Psoas muscle (tissue), 8 donors: ENCODE measurements around the gene MRTFA. TPM values are rescaled to one million over a fixed set of nuclear protein-coding genes. Genes with fewer than 3 reads are reported as not detected.
"Not testable (repeated sequence)": the region's sequence is repeated elsewhere in the genome, so short reads cannot be mapped to it uniquely, and the experiment has no call there.

Experiments used
- ATAC-seq, 4 donors: fragments of 200-7000 bp; cut with Tn5 transposase; one replicate each; pipeline ENCODE4 v1.9.1; 2020; ENCODE audit warnings: moderate library complexity in 3 of 4, mild to moderate bottlenecking in 2 of 4
- DNase-seq, 2 donors: peaks; one replicate each; pipeline ENCODE4 v3.0.0-alpha.2; 2020
- H3K27ac ChIP-seq: fragments of 200-600 bp; one replicate; pipeline ENCODE4 v1.8.0; 2022
- H3K27me3 ChIP-seq, 3 donors: fragments of 200-600 bp in 1 of 3; one replicate each; pipeline versions ENCODE4 v1.6.1 to v1.8.0; 2013 to 2022; ENCODE audit warnings: low read length in 2 of 3, mild to moderate bottlenecking in 2 of 3, moderate library complexity in 1 of 3; ENCODE audit not compliant: insufficient read depth in 3 of 3
- H3K36me3 ChIP-seq, 2 donors: fragments of 200-600 bp in 1 of 2; one replicate each; pipeline versions ENCODE4 v1.6.1 to v1.8.0; 2013 to 2022; ENCODE audit warnings: low read depth in 1 of 2, mild to moderate bottlenecking in 1 of 2, moderate library complexity in 1 of 2; ENCODE audit not compliant: insufficient read depth in 1 of 2
- H3K4me1 ChIP-seq: fragments of 200-600 bp; one replicate; pipeline ENCODE4 v1.8.0; 2022
- H3K4me3 ChIP-seq: fragments of 200-600 bp; one replicate; pipeline ENCODE4 v1.8.0; 2022; ENCODE audit warnings: mild to moderate bottlenecking
- H3K9me3 ChIP-seq: fragments of 200-600 bp; one replicate; pipeline ENCODE4 v1.8.0; 2022
- WGBS, 3 donors: extraction: QIAGEN DNeasy Blood & Tissue Kit; methylation state at CpG; one replicate each; pipeline versions ENCODE4 v1.1.6 to v1.1.7; 2013; 5-methylcytosine and 5-hydroxymethylcytosine counted together
- intact Hi-C, 2 donors: fragments of 100-400 bp; cut with DNase I; formaldehyde crosslinking; loops; one replicate each; pipeline versions ENCODE4 v1.11.0 to v1.14.2; 2022
- polyA plus RNA-seq, 3 donors: library from polyadenylated mRNA; stranded (reverse); fragments of 200-250 nt; gene quantifications; one replicate each; pipeline ENCODE4 v1.2.3, GENCODE V29; 2013
- total RNA-seq, 4 donors: library from RNA; stranded (reverse); fragmentation: NEBNext Ultra II Directional in 2 of 4; extraction: Animal tissue kit (Norgen Biotek cat#: 25700) in 2 of 4; gene quantifications; one replicate each; pipeline versions ENCODE4 v1.2.1 to v1.2.4, GENCODE V29; 2021 to 2023
- TF ChIP-seq, protein P1 (sequence below): fragments of 200-600 bp; IDR thresholded peaks from one replicate; pipeline ENCODE4 v1.8.0; 2022; ENCODE audit warnings: antibody characterized with exemption
- donor health status: healthy with polysubstance abuse.
- donor health status: DM: no; HTN: no; CAD: no; lungs with moderate emphysema.
- donor health status: Bipolar disorder and iron deficiency.
- donor health status: healthy.
- donor health status: DM: yes; HTN: yes; CAD: no.
- donor health status: DM: no; HTN: no; CAD: no.
- donor health status: DM: no; HTN: no; CAD: no.
- donor health status: DM: yes; HTN: yes; CAD: no.

The MRTFA gene
- total and polyA plus RNA-seq, 7 donors, result 10.1 to 24.0 (median 15.7) TPM

DNA sequence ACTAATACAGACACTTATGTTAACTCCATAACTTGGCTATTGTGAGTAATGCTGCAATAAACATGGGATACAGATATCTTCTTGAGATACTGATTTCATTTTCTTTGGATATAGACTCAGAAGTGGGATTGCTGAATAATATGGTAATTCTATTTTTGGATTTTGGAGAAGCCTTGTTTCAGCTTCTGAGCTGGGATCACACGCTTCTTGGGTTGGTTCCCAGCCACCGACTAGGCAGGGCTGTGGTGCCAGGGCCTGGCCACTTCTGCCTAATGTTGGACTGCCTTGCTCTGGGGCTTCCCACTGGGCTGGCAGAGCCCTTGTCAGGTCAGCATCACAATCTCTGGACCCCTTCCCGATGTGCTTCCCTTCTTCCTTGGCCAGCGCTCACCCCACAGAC, 28.8 kb upstream of the MRTFA start:
- TF ChIP-seq, protein P1, sequence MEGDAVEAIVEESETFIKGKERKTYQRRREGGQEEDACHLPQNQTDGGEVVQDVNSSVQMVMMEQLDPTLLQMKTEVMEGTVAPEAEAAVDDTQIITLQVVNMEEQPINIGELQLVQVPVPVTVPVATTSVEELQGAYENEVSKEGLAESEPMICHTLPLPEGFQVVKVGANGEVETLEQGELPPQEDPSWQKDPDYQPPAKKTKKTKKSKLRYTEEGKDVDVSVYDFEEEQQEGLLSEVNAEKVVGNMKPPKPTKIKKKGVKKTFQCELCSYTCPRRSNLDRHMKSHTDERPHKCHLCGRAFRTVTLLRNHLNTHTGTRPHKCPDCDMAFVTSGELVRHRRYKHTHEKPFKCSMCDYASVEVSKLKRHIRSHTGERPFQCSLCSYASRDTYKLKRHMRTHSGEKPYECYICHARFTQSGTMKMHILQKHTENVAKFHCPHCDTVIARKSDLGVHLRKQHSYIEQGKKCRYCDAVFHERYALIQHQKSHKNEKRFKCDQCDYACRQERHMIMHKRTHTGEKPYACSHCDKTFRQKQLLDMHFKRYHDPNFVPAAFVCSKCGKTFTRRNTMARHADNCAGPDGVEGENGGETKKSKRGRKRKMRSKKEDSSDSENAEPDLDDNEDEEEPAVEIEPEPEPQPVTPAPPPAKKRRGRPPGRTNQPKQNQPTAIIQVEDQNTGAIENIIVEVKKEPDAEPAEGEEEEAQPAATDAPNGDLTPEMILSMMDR, result no peak
- Histone ChIP-seq H3K4me1 (peaks cover 22% of the 10 kb centered on the region), H3K36me3 (no peaks in the 10 kb centered on the region), H3K27me3 (no peaks in the 10 kb centered on the region), H3K4me3 (no peak overlapping the region), H3K9me3 (no peaks in the 10 kb centered on the region), H3K27ac (peak overlapping the region; percentile 53)
- intact Hi-C loops, result no loop called here
- ATAC-seq, result peak; percentile 50 to 90 (median 84)
- WGBS, 3 donors, result 16 to 30% (median 24%) methylated on average over 4 of the region's 4 CpGs
- peak in 1 of 2 donors; percentile 65 for DNase-seq

DNA sequence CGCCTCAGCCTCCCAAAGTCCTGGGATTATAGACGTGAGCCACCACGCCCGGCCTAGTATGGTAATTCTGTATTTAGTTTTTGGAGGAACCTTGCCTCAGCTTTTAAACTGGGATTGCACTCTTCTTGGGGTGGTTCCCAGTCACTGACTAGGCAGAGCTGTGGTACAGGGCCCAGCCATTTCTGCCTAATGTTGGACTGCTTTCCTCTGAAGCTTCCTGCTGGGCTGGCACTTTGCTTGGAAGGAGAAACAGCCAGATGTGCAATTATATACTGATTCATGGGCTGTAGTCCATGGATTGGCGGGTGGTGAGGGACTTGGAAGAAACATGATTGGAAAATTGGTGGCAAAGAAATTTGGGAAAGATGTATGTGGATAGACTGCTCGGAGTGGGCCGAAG, 25.2 kb upstream of the MRTFA start:
- H3K4me3 ChIP-seq, result no peak overlapping the region
- 86 to 90% (median 90%) methylated on average over 7 of the region's 7 CpGs for WGBS, 3 donors
- TF ChIP-seq, protein P1, result no peak
- H3K36me3 ChIP-seq, result no peaks in the 10 kb centered on the region
- H3K27me3 ChIP-seq, result no peaks in the 10 kb centered on the region
- peaks cover 21% of the 10 kb centered on the region for H3K4me1 ChIP-seq
- H3K9me3 ChIP-seq, result no peaks in the 10 kb centered on the region
- no peak for DNase-seq
- no peak for ATAC-seq
- no peak overlapping the region for H3K27ac ChIP-seq
- intact Hi-C loops, result no loop called here

DNA sequence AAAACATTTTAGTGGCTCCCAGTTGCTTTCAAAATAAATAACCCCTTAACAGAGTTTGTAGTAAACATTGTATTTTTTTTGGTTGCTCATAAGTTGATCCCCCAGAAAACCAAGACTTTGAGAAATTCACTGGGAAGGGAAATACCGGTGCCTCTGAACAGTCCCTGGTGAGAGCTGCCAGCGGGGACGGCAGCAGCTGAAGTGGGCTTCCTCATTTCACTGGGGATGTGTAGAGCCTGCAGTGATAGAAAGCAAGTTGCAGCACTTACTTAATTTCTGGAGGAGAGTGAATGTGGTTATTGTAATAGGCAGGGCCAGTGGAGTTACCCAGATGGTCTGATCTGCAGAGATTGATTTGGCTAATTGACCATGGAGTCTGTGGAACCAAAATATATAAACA, 24.2 kb upstream of the MRTFA start:
- intact Hi-C loops, result no loop called here
- 72 to 75% (median 74%) methylated on average over 3 of the region's 3 CpGs for WGBS, 3 donors
- no peaks in the 10 kb centered on the region for H3K9me3 ChIP-seq
- TF ChIP-seq, protein P1, result no peak
- no peak overlapping the region for H3K27ac ChIP-seq
- ATAC-seq, result no peak
- H3K4me3 ChIP-seq, result no peak overlapping the region
- DNase-seq, result no peak
- peaks cover 11% of the 10 kb centered on the region for H3K4me1 ChIP-seq
- H3K36me3 ChIP-seq, result no peaks in the 10 kb centered on the region
- no peaks in the 10 kb centered on the region for H3K27me3 ChIP-seq

DNA sequence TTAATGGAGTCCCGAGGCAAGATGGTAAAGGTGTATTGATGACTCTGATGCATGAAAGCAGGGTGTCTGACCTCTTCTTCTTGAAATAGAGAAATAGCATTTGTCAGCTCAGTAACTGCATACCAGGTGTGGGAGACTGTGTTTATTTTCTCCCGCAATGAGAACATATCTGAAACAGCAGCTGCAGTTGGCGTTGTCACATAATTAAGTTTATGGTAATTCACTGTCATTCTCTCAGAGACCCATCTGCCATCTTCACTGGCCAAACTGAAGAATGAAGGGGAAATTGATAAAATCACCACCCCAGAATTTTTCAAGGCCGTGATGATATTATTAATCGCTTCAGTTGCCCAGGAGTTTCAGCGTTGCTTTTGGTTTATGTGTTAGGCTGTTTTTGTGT, 22.6 kb upstream of the MRTFA start:
- intact Hi-C loops, result loop anchor here in 1 of 2 donors (5.0 kb wide), 1 partner anchor 98 kb away; no protein-coding TSS in a partner anchor
- DNase-seq, result no peak
- 81 to 87% (median 81%) methylated on average over 6 of the region's 6 CpGs for WGBS, 3 donors
- Histone ChIP-seq H3K27me3 (no peaks in the 10 kb centered on the region), H3K9me3 (no peaks in the 10 kb centered on the region), H3K36me3 (no peaks in the 10 kb centered on the region), H3K4me1 (peaks cover 14% of the 10 kb centered on the region), H3K4me3 (no peak overlapping the region), H3K27ac (no peak overlapping the region)
- TF ChIP-seq, protein P1, result no peak
- no peak for ATAC-seq

DNA sequence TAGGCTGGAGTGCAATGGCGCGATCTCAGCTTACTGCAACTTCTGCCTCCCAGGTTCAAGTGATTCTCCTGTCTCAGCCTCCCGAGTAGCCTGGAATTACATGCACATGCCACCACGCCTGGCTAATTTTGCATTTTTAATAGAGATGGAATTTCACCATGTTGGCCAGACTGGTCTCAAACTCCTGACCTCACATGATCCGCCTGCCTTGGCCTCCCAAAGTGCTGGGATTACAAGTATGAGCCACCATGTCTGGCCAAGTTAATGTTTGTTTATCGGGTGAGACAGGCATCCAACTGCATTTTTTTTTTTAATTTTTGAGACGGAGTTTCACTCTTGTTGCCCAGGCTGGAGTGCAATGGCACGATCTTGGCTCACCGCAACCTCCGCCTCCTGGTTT, 20.1 kb upstream of the MRTFA start:
- peaks cover 35% of the 10 kb centered on the region for H3K4me1 ChIP-seq
- not testable (repeated sequence) for ATAC-seq, H3K9me3 ChIP-seq, DNase-seq, H3K36me3 ChIP-seq, H3K27ac ChIP-seq, H3K4me3 ChIP-seq, H3K27me3 ChIP-seq
- 63 to 75% (median 63%) methylated on average over 10 of the region's 10 CpGs for WGBS, 3 donors
- intact Hi-C loops, result loop anchor here in 1 of 2 donors (5.0 kb wide), 1 partner anchor 101 kb away; no protein-coding TSS in a partner anchor

DNA sequence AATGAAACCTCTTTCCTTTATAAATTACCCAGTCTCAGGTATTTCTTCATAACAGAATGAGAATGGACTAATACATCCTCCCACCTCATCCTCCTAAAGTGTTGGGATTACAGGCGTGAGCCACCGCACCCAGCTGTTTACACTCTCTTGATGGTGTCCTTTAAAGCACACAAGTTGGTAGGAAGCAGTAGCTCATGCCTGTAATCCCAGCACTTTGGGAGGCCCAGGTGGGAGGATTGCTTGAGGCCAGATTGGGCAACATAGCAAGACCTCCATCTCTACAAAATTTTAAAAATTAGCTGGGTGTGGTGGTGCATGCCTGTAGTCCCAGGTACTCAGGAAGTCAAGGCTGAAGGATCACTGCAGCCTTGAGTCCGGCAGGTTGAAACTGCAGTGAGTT, 19.4 kb upstream of the MRTFA start:
- 96 to 100% (median 97%) methylated on average over 3 of the region's 3 CpGs for WGBS, 3 donors
- not testable (repeated sequence) for DNase-seq

More for the DNA sequence above, 19.4 kb upstream of the MRTFA start:
- H3K27ac ChIP-seq, H3K27me3 ChIP-seq, H3K4me3 ChIP-seq, H3K36me3 ChIP-seq, H3K9me3 ChIP-seq, ATAC-seq: not testable (repeated sequence)
- intact Hi-C loops, result loop anchor here in 1 of 2 donors (5.0 kb wide), 1 partner anchor 101 kb away; no protein-coding TSS in a partner anchor
- H3K4me1 ChIP-seq, result peaks cover 38% of the 10 kb centered on the region
